A549 (cell line): Measurements from ENCODE around the gene HOXA7. TPM values are rescaled to one million over a fixed set of nuclear protein-coding genes. Genes with fewer than 3 reads are reported as not detected.

Experiments
- ATAC-seq, 2 experiments: fragments of 200-7000 bp in 1 of 2; fragments of >200 bp in 1 of 2; cut with Nextera tagmentation in 1 of 2; cut with Tn5 transposase in 1 of 2; 3 replicates each; pipeline versions ENCODE4 v1.8.0 to v1.9.1; 2018 to 2020; ENCODE audit warnings: mild to moderate bottlenecking in 1 of 2, moderate library complexity in 1 of 2
- CTCF ChIA-PET: fragments of 300-600 bp; sonication (Branson Sonifier 250); formaldehyde crosslinking; extraction: SDS; loops from one replicate; lab custom pipeline; 2021; ENCODE audit warnings: antibody characterized with exemption, inconsistent platforms; lab: Yijun Ruan, JAX
- POLR2A ChIA-PET: fragments of 350-600 bp; formaldehyde crosslinking; extraction: SDS; loops from one replicate; lab custom pipeline; 2021; ENCODE audit warnings: antibody characterized with exemption, inconsistent platforms; lab: Yijun Ruan, JAX
- DNase-seq, 2 experiments: peaks; one replicate each; pipeline versions ENCODE4 v3.0.0 to v3.0.0-alpha.2; 2011 to 2016; ENCODE audit warnings: low read depth in 1 of 2, low spot score in 1 of 2
- FAIRE-seq: peaks from 2 replicates; lab custom pipeline; 2011; peaks lifted over from hg19 to GRCh38; lab: Jason Lieb, UNC
- H3K27ac ChIP-seq, 2 experiments: fragments of >200 bp; sonication (Bioruptor Twin); formaldehyde crosslinking; 3 replicates each; pipeline ENCODE4 v1.5.1; 2016 to 2017
- H3K4me1 ChIP-seq: fragments of >200 bp; sonication (Bioruptor Twin); formaldehyde crosslinking; 3 replicates; pipeline ENCODE4 v1.6.1; 2016
- H3K4me2 ChIP-seq: fragments of >200 bp; sonication (Bioruptor Twin); formaldehyde crosslinking; 3 replicates; pipeline ENCODE4 v1.6.1; 2016
- H3K4me3 ChIP-seq: fragments of >200 bp; sonication (Bioruptor Twin); formaldehyde crosslinking; 3 replicates; pipeline ENCODE4 v1.5.1; 2016
- H3K9me3 ChIP-seq: fragments of >200 bp; sonication (Bioruptor Twin); formaldehyde crosslinking; 3 replicates; pipeline ENCODE4 v1.6.1; 2016
- BHLHE40 ChIP-seq: IDR thresholded peaks from 2 replicates; pipeline ENCODE4 v1.6.1; 2012; ENCODE audit warnings: low read depth, low read length, inconsistent platforms
- CBX8 ChIP-seq: fragments of 200-600 bp; sonication (generic); IDR thresholded peaks from 2 replicates; pipeline ENCODE4 v1.6.1; 2016
- CHD2 ChIP-seq: fragments of 150-350 bp; IDR thresholded peaks from 2 replicates; pipeline ENCODE4 v1.6.1; 2014; ENCODE audit warnings: low read length; ENCODE audit not compliant: partially characterized antibody
- E2F6 ChIP-seq: IDR thresholded peaks from 2 replicates; pipeline ENCODE4 v1.6.1; 2012; ENCODE audit warnings: low read depth, borderline replicate concordance
- EHMT2 ChIP-seq: fragments of 200-600 bp; sonication (generic); IDR thresholded peaks from 2 replicates; pipeline ENCODE4 v1.6.1; 2016; ENCODE audit warnings: antibody characterized with exemption, low read depth, mild to moderate bottlenecking, moderate library complexity
- HES2 ChIP-seq: fragments of >200 bp; sonication (Bioruptor Twin); formaldehyde crosslinking; IDR thresholded peaks from 2 replicates; pipeline ENCODE4 v1.6.1; 2016
- KDM5A ChIP-seq: fragments of 200-600 bp; sonication (generic); IDR thresholded peaks from 2 replicates; pipeline ENCODE4 v1.6.1; 2016; ENCODE audit warnings: antibody characterized with exemption, mild to moderate bottlenecking
- MYC ChIP-seq: IDR thresholded peaks from 2 replicates; pipeline ENCODE4 v1.6.1; 2012; ENCODE audit warnings: mild to moderate bottlenecking, inconsistent platforms, low read length, improper control_type of control experiment, borderline replicate concordance
- NFE2L2 ChIP-seq: fragments of 150-350 bp; conservative IDR thresholded peaks from 2 replicates; pipeline ENCODE4 v1.6.1; 2014; ENCODE audit warnings: low read length
- NPAS2 ChIP-seq: fragments of 250-450 bp; sonication (Bioruptor Pico); IDR thresholded peaks from 2 replicates; pipeline ENCODE4 v1.8.0; 2022; ENCODE audit warnings: mild to moderate bottlenecking, moderate library complexity, borderline replicate concordance
- PBX3 ChIP-seq: IDR thresholded peaks from 2 replicates; pipeline ENCODE4 v1.6.1; 2012
- RAD21 ChIP-seq, 2 experiments: fragments of >200 bp in 1 of 2; sonication (Bioruptor Twin) in 1 of 2; formaldehyde crosslinking in 1 of 2; IDR thresholded peaks in 1 of 2; conservative IDR thresholded peaks in 1 of 2; 2 replicates in 1 of 2; 3 replicates in 1 of 2; pipeline ENCODE4 v1.6.1; 2012 to 2018; ENCODE audit warnings: inconsistent platforms in 1 of 2
- RCOR1 ChIP-seq: fragments of 150-350 bp; IDR thresholded peaks from 2 replicates; pipeline ENCODE4 v1.6.1; 2014; ENCODE audit warnings: antibody characterized with exemption, low read length, low read depth
- REST ChIP-seq: fragments of 200-600 bp; sonication (generic); IDR thresholded peaks from 2 replicates; pipeline ENCODE4 v1.6.1; 2016; ENCODE audit warnings: antibody characterized with exemption, mild to moderate bottlenecking, moderate library complexity
- RFX5 ChIP-seq: fragments of 450-650 bp; IDR thresholded peaks from 2 replicates; pipeline ENCODE4 v1.7.1; 2014; ENCODE audit warnings: antibody characterized with exemption, mild to moderate bottlenecking, moderate library complexity
- TFCP2L1 ChIP-seq: fragments of 250-450 bp; sonication (Bioruptor Pico); IDR thresholded peaks from 2 replicates; pipeline ENCODE4 v1.5.0; 2021; ENCODE audit warnings: mild to moderate bottlenecking
- USF2 ChIP-seq: fragments of 450-650 bp; IDR thresholded peaks from 2 replicates; pipeline ENCODE4 v1.6.1; 2014; ENCODE audit warnings: antibody characterized with exemption
- ZC3H11A ChIP-seq: fragments of 450-650 bp; IDR thresholded peaks from 2 replicates; pipeline ENCODE4 v1.6.1; 2014; ENCODE audit warnings: antibody characterized with exemption, mild to moderate bottlenecking
- ZSCAN20 ChIP-seq: fragments of 250-450 bp; sonication (Bioruptor Pico); IDR thresholded peaks from 2 replicates; pipeline ENCODE4 v1.8.0; 2022; ENCODE audit warnings: mild to moderate bottlenecking, moderate library complexity
- WGBS: methylation state at CpG from one replicate; pipeline ENCODE4 v1.1.6; 2017; ENCODE audit errors: missing lambda C conversion rate; 5-methylcytosine and 5-hydroxymethylcytosine counted together
- polyA plus RNA-seq, 4 experiments: library from polyadenylated mRNA; depleted of rRNA in 3 of 4; stranded (reverse); fragments of >200 nt; fragmentation: RNase III in 1 of 4; extraction: RNeasy Plus Mini Kit Qiagen cat#74134 plus additional on column Dnase treatment in 1 of 4; gene quantifications; 2 replicates in 3 of 4; 3 replicates in 1 of 4; pipeline ENCODE4 v1.2.3, GENCODE V29; 2011 to 2017
- TF ChIP-seq, protein P1 (sequence below): IDR thresholded peaks from 2 replicates; pipeline ENCODE4 v1.6.1; 2012

HOXA7 gene
- polyA plus RNA-seq, 2 of the 4 experiments (the other 2 are of a cell fraction) = 4.1 to 4.8 TPM

DNA sequence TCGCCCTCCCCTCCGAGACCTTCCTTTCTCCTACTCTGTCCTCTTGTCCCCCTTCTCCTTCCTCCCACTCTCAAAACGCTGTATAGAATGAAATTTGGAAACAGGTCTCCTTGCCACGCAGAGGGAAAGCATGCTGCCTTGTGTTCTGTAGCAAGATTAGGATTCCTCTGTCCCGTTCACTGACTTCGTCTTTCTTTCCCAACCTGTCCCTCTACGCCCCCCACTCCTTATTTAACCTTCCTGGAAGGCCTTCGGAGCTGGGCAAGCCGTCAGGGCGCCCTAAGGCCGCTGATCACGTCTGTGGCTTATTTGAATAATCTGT is 7.5 kb upstream of the HOXA7 start:
- H3K27ac ChIP-seq = no peak overlapping the region
- ChIA-PET CTCF (interaction anchor here (1.2 to 7.0 kb wide), 5 partner anchors 18 to 792 kb away, joined by 3 to 160 read pairs (median 4); partner anchors contain the start of genes HOXA5 and HOXA6), POLR2A (no interaction called here)
- 92% methylated on average over 12 of the region's 12 CpGs for WGBS
- no peak overlapping the region for H3K4me3 ChIP-seq
- no peak for DNase-seq
- H3K4me2 ChIP-seq = no peak overlapping the region
- no peak for ATAC-seq
- FAIRE-seq = no peak
- 0 out of 3 replicates have a peak, but pooled peaks cover 3% of the 10 kb centered on the region for H3K4me1 ChIP-seq
- H3K9me3 ChIP-seq = no peaks in the 10 kb centered on the region
- TF ChIP-seq MYC (no peak), ZC3H11A (no peak), BHLHE40 (no peak), REST (no peak), CHD2 (no peak), USF2 (no peak), HES2 (no peak), NPAS2 (CRISPR knock-in tag) (no peak), EHMT2 (no peak), NFE2L2 (no peak), RAD21 (conservative IDR thresholded peaks at IDR 0.05 in 1 of 2, IDR thresholded peaks at IDR 0.05 in 1 of 2) (no peak), RCOR1 (no peak), RFX5 (no peak), TFCP2L1 (no peak), ZSCAN20 (no peak), CBX8 (no peak), KDM5A (no peak)
- TF ChIP-seq, protein P1, sequence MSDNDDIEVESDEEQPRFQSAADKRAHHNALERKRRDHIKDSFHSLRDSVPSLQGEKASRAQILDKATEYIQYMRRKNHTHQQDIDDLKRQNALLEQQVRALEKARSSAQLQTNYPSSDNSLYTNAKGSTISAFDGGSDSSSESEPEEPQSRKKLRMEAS = no peak

DNA sequence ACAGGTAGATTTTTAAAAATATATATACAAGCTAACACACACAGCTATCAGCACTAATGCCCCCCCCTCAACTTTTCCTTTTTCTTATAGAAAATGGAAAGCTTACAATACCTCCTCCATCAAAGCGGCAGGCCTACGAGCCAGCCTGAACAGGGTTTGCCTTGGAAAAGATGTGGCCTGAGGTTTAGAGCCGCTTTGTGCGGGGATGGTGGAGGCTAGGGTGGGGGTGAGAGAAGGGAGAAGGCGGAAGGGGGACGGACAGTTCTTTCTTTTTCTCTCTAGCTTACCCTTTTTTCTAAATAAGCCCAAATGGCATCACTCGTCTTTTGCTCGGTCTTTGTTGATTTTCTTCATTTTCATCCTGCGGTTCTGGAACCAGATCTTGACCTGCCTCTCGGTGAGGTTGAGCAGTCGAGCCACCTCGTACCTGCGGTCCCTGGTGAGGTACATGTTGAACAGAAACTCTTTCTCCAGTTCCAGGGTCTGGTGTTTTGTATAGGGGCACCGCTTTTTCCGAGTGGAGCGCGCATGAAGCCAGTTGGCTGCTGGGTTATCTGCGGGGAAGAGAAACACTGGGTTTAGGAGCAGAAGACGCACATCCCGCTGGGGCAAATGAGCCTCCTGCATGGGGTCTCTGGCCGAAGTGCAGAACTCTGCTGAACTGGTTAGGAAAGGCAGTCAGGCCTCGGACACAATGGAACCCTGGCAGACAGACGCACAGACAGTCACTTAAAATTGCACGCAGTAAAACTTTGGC is 7.0 kb upstream of the HOXA7 start:
- H3K4me2 ChIP-seq = no peak overlapping the region
- TF ChIP-seq ZC3H11A (no peak), E2F6 (no peak), PBX3 (no peak)
- CTCF ChIA-PET = interaction anchor here (0.5 to 7.0 kb wide), 12 partner anchors 9 to 1271 kb away, joined by 3 to 160 read pairs (median 4); partner anchors contain the start of genes HOXA10, HOXA5 and HOXA6
- POLR2A ChIA-PET = no interaction called here
- WGBS = 93% methylated on average over 24 of the region's 24 CpGs
- H3K9me3 ChIP-seq = no peaks in the 10 kb centered on the region
- H3K27ac ChIP-seq = no peak overlapping the region
- DNase-seq (no peak), FAIRE-seq (no peak), ATAC-seq (no peak)
- 0 out of 3 replicates have a peak, but pooled peaks cover 3% of the 10 kb centered on the region for H3K4me1 ChIP-seq
- H3K4me3 ChIP-seq = no peak overlapping the region
